HepG2 (cell line): ENCODE results near the gene ANP32B. TPM values are rescaled to one million over a fixed set of nuclear protein-coding genes. Genes with fewer than 3 reads are reported as not detected.

Source experiments
- AGO1 ChIP-seq: fragments of 200-400 bp; formaldehyde crosslinking; IDR thresholded peaks from 2 replicates; pipeline ENCODE4 v1.6.1; 2017; ENCODE audit warnings: mild to moderate bottlenecking, low read depth, low read length, moderate library complexity; ENCODE audit not compliant: poor library complexity, severe bottlenecking
- ARNTL ChIP-seq: sonication (generic); formaldehyde crosslinking; IDR thresholded peaks from 2 replicates; pipeline ENCODE4 v1.4.0; 2020; ENCODE audit warnings: mild to moderate bottlenecking, missing genetic modification reagents
- CCAR2 ChIP-seq: fragments of 200-400 bp; formaldehyde crosslinking; optimal IDR thresholded peaks from 2 replicates; pipeline ENCODE3; 2018; ENCODE audit warnings: low read depth, mild to moderate bottlenecking, low read length, moderate library complexity
- CCDC6 ChIP-seq: sonication (generic); formaldehyde crosslinking; IDR thresholded peaks from 2 replicates; pipeline ENCODE4 v1.8.1; 2022; ENCODE audit warnings: mild to moderate bottlenecking, missing genetic modification reagents, moderate library complexity
- HNRNPL ChIP-seq: fragments of 200-400 bp; formaldehyde crosslinking; IDR thresholded peaks from 2 replicates; pipeline ENCODE4 v1.6.1; 2017; ENCODE audit warnings: mild to moderate bottlenecking, low read depth, low read length
- ISL2 ChIP-seq: sonication (generic); formaldehyde crosslinking; IDR thresholded peaks from 2 replicates; pipeline ENCODE4 v1.5.0; 2020; ENCODE audit warnings: missing genetic modification reagents
- NFKBIZ ChIP-seq: IDR thresholded peaks from 2 replicates; pipeline ENCODE4 v1.6.1; 2018; ENCODE audit warnings: missing genetic modification reagents, missing compliant biosample characterization
- NPAS2 ChIP-seq: sonication (generic); formaldehyde crosslinking; IDR thresholded peaks from 2 replicates; pipeline ENCODE4 v1.8.0; 2022; ENCODE audit warnings: mild to moderate bottlenecking, missing genetic modification reagents, borderline replicate concordance
- SAP130 ChIP-seq: IDR thresholded peaks from 2 replicates; pipeline ENCODE4 v1.6.1; 2016; ENCODE audit warnings: low read depth
- TCF7L2 ChIP-seq: IDR thresholded peaks from 2 replicates; pipeline ENCODE4 v1.6.1; 2011; ENCODE audit warnings: mild to moderate bottlenecking, low read depth, low read length, moderate library complexity
- ZBTB3 ChIP-seq: sonication (generic); formaldehyde crosslinking; IDR thresholded peaks from 2 replicates; pipeline ENCODE4 v1.4.0; 2020; ENCODE audit warnings: low read depth, mild to moderate bottlenecking, moderate library complexity, missing genetic modification reagents, borderline replicate concordance
- ZC3H4 ChIP-seq: sonication (generic); formaldehyde crosslinking; IDR thresholded peaks from 2 replicates; pipeline ENCODE4 v1.4.0; 2020; ENCODE audit warnings: missing genetic modification reagents, borderline replicate concordance
- ZNF282 ChIP-seq: fragments of 450-650 bp; IDR thresholded peaks from 2 replicates; pipeline ENCODE4 v1.6.1; 2018; ENCODE audit not compliant: partially characterized antibody
- ZNF3 ChIP-seq: IDR thresholded peaks from 2 replicates; pipeline ENCODE4 v1.7.0; 2017; ENCODE audit warnings: inconsistent platforms
- ZNF383 ChIP-seq: sonication (generic); formaldehyde crosslinking; IDR thresholded peaks from 2 replicates; pipeline ENCODE4 v1.4.0; 2020; ENCODE audit warnings: missing genetic modification reagents, mild to moderate bottlenecking, borderline replicate concordance
- ZNF652 ChIP-seq: IDR thresholded peaks from 2 replicates; pipeline ENCODE4 v1.6.1; 2016; ENCODE audit warnings: low read depth, borderline replicate concordance
- ZNF761 ChIP-seq: sonication (generic); formaldehyde crosslinking; conservative IDR thresholded peaks from 2 replicates; pipeline ENCODE4 v1.4.0; 2020; ENCODE audit warnings: mild to moderate bottlenecking, missing genetic modification reagents
- polyA plus RNA-seq, 8 experiments: library from polyadenylated mRNA; depleted of rRNA in 3 of 8; stranded (reverse) in 7 of 8; unstranded in 1 of 8; fragments of >200 nt; fragmentation: Illumina TruSeq in 4 of 8; extraction: Trizol in 4 of 8; gene quantifications; 2 replicates each; pipeline versions ENCODE4 v1.2.1 to v1.2.3, GENCODE V29; 2011 to 2016; ENCODE audit warnings: low read depth in 4 of 8, missing spikeins in 1 of 8, mixed read lengths in 1 of 8; ENCODE audit not compliant: insufficient read depth in 1 of 8
- total RNA-seq, 5 experiments: library from RNA; depleted of rRNA; stranded (reverse); fragments of >200 nt; fragmentation: Illumina TruSeq; extraction: Trizol; gene quantifications; 2 replicates each; pipeline ENCODE4 v1.2.3, GENCODE V29; 2016; ENCODE audit warnings: low read depth in 1 of 5
- TF ChIP-seq, protein P1 (sequence below): sonication (generic); formaldehyde crosslinking; IDR thresholded peaks from one replicate; pipeline ENCODE4 v1.5.1; 2020; ENCODE audit warnings: mild to moderate bottlenecking, missing genetic modification reagents; ENCODE audit errors: not compliant biosample characterization
- TF ChIP-seq, protein P2 (sequence below): sonication (generic); formaldehyde crosslinking; IDR thresholded peaks from 2 replicates; pipeline ENCODE4 v1.5.0; 2020; ENCODE audit warnings: mild to moderate bottlenecking, missing genetic modification reagents

ANP32B gene
- total and polyA plus RNA-seq, 2 of the 13 experiments (the other 11 are each of a cell fraction or from before 2014, with no cell fraction given): 22.1 to 37.5 TPM

DNA sequence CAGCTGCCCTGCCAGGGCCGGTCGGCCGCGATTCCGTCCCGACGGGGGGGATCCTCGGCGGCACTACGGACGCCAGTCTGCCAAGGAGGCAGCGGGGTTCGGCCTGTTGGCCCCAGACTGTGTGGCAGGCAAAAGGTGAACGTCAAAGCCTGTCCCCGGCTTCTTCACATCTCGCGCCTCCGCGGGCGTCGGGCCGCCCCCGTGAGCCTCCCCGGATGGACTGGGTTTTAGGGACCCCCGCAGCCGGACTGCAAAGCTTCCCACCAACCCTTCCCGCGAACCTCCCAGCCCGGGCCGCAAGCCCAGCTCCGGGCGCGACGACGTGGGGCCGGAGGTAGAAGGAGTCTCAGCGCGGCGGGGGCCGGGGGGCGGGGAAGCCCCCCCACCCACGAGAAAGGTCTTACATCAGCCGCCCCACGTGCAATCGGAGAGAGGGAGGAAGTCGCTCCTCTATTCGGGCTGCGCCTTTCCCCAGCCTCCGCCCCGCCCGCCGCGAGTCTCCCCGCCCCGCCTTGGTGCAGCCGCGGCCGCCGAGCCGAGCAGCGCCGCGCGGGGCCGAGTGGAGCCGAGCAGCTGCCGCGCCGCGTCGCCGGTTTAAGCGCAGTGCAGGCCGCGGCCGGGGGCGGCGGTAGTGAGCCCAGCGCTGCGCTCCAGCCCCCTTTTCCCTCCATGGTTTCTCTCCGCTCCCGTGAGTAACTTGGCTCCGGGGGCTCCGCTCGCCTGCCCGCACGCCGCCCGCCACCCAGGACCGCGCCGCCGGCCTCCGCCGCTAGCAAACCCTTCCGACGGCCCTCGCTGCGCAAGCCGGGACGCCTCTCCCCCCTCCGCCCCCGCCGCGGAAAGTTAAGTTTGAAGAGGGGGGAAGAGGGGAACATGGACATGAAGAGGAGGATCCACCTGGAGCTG, at the start of gene ANP32B (continued):
- TF ChIP-seq CCDC6 (no peak), SAP130 (peak; percentile 52; the same call in 1 of the 2 replicates), CCAR2 (no peak), ZNF282 (no peak), HNRNPL (no peak), ZC3H4 (CRISPR knock-in tag) (no peak), AGO1 (peak; percentile 88), TCF7L2 (no peak), NPAS2 (CRISPR knock-in tag) (no peak), ARNTL (CRISPR knock-in tag) (0 out of 2 replicates have a peak, but pooled peaks have one; percentile 21), ZBTB3 (CRISPR knock-in tag) (no peak), ZNF383 (no peak), ZNF3 (CRISPR knock-in tag) (no peak), ZNF652 (no peak), ZNF761 (CRISPR knock-in tag) (no peak), NFKBIZ (CRISPR knock-in tag) (peak; percentile 81), ISL2 (peak; percentile 53)
- TF ChIP-seq, protein P1, sequence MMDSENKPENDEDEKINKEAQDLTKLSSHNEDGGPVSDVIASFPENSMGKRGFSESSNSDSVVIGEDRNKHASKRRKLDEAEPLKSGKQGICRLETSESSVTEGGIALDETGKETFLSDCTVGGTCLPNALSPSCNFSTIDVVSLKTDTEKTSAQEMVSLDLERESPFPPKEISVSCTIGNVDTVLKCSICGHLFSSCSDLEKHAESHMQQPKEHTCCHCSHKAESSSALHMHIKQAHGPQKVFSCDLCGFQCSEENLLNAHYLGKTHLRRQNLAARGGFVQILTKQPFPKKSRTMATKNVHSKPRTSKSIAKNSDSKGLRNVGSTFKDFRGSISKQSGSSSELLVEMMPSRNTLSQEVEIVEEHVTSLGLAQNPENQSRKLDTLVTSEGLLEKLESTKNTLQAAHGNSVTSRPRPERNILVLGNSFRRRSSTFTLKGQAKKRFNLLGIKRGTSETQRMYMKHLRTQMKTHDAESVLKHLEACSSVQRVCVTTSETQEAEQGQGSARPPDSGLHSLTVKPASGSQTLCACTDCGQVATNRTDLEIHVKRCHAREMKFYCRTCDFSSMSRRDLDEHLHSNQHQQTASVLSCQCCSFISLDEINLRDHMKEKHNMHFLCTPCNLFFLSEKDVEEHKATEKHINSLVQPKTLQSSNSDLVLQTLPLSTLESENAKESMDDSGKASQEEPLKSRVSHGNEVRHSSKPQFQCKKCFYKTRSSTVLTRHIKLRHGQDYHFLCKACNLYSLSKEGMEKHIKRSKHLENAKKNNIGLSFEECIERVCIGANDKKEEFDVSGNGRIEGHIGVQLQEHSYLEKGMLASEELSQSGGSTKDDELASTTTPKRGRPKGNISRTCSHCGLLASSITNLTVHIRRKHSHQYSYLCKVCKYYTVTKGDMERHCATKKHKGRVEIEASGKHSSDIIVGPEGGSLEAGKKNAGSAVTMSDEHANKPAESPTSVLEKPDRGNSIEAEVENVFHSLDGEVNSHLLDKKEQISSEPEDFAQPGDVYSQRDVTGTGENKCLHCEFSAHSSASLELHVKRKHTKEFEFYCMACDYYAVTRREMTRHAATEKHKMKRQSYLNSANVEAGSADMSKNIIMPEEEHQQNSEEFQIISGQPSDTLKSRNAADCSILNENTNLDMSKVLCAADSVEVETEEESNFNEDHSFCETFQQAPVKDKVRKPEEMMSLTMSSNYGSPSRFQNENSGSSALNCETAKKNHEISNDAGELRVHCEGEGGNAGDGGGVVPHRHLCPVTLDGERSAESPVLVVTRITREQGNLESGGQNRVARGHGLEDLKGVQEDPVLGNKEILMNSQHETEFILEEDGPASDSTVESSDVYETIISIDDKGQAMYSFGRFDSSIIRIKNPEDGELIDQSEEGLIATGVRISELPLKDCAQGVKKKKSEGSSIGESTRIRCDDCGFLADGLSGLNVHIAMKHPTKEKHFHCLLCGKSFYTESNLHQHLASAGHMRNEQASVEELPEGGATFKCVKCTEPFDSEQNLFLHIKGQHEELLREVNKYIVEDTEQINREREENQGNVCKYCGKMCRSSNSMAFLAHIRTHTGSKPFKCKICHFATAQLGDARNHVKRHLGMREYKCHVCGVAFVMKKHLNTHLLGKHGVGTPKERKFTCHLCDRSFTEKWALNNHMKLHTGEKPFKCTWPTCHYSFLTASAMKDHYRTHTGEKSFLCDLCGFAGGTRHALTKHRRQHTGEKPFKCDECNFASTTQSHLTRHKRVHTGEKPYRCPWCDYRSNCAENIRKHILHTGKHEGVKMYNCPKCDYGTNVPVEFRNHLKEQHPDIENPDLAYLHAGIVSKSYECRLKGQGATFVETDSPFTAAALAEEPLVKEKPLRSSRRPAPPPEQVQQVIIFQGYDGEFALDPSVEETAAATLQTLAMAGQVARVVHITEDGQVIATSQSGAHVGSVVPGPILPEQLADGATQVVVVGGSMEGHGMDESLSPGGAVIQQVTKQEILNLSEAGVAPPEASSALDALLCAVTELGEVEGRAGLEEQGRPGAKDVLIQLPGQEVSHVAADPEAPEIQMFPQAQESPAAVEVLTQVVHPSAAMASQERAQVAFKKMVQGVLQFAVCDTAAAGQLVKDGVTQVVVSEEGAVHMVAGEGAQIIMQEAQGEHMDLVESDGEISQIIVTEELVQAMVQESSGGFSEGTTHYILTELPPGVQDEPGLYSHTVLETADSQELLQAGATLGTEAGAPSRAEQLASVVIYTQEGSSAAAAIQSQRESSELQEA (CRISPR knock-in tag): peak; percentile 15
- TF ChIP-seq, protein P2, sequence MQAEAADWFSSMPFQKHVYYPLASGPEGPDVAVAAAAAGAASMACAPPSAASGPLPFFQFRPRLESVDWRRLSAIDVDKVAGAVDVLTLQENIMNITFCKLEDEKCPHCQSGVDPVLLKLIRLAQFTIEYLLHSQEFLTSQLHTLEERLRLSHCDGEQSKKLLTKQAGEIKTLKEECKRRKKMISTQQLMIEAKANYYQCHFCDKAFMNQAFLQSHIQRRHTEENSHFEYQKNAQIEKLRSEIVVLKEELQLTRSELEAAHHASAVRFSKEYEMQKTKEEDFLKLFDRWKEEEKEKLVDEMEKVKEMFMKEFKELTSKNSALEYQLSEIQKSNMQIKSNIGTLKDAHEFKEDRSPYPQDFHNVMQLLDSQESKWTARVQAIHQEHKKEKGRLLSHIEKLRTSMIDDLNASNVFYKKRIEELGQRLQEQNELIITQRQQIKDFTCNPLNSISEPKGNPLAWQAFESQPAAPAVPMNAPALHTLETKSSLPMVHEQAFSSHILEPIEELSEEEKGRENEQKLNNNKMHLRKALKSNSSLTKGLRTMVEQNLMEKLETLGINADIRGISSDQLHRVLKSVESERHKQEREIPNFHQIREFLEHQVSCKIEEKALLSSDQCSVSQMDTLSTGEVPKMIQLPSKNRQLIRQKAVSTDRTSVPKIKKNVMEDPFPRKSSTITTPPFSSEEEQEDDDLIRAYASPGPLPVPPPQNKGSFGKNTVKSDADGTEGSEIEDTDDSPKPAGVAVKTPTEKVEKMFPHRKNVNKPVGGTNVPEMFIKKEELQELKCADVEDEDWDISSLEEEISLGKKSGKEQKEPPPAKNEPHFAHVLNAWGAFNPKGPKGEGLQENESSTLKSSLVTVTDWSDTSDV: no peak
